HepG2 (cell line): Measurements from ENCODE around the gene LYRM4.

Source experiments
- CTCF ChIP-seq: sonication (generic); formaldehyde crosslinking; IDR thresholded peaks from 2 replicates; pipeline ENCODE4 v1.5.0; 2020; ENCODE audit warnings: mild to moderate bottlenecking, missing genetic modification reagents, moderate library complexity
- EEA1 ChIP-seq: sonication (generic); formaldehyde crosslinking; IDR thresholded peaks from 2 replicates; pipeline ENCODE4 v1.5.1; 2020; ENCODE audit warnings: mild to moderate bottlenecking, missing genetic modification reagents, borderline replicate concordance
- EP300 ChIP-seq, 3 experiments: sonication (generic) in 1 of 3; formaldehyde crosslinking in 1 of 3; IDR thresholded peaks; 2 replicates each; pipeline versions ENCODE4 v1.5.1 to v1.6.1; 2011 to 2020; ENCODE audit warnings: low read depth in 2 of 3, low read length in 2 of 3, borderline replicate concordance in 1 of 3, improper control_type of control experiment in 1 of 3, mild to moderate bottlenecking in 1 of 3, missing genetic modification reagents in 1 of 3, moderate library complexity in 1 of 3
- MAFK ChIP-seq, 2 experiments: IDR thresholded peaks in 1 of 2; conservative IDR thresholded peaks in 1 of 2; 2 replicates each; pipeline ENCODE4 v1.6.1; 2011; ENCODE audit warnings: improper control_type of control experiment in 2 of 2, low read length in 2 of 2
- PCBP2 ChIP-seq: fragments of 200-400 bp; formaldehyde crosslinking; optimal IDR thresholded peaks from 2 replicates; pipeline ENCODE3; 2018; ENCODE audit warnings: low read length, low read depth; ENCODE audit not compliant: poor library complexity, severe bottlenecking
- PRDM15 ChIP-seq: sonication (generic); formaldehyde crosslinking; IDR thresholded peaks from 2 replicates; pipeline ENCODE4 v1.4.0; 2020; ENCODE audit warnings: missing genetic modification reagents
- TAF1 ChIP-seq: sonication (generic); formaldehyde crosslinking; IDR thresholded peaks from 2 replicates; pipeline ENCODE4 v1.4.0; 2020; ENCODE audit warnings: missing genetic modification reagents
- TCF7 ChIP-seq: sonication (generic); IDR thresholded peaks from 2 replicates; pipeline ENCODE4 v1.6.1; 2016; ENCODE audit warnings: antibody characterized with exemption, low read depth
- ZC3H4 ChIP-seq: sonication (generic); formaldehyde crosslinking; IDR thresholded peaks from 2 replicates; pipeline ENCODE4 v1.4.0; 2020; ENCODE audit warnings: missing genetic modification reagents, borderline replicate concordance
- ZFX ChIP-seq: sonication (generic); formaldehyde crosslinking; IDR thresholded peaks from 2 replicates; pipeline ENCODE4 v1.4.0; 2020; ENCODE audit warnings: mild to moderate bottlenecking, low read depth, missing genetic modification reagents, moderate library complexity
- ZNF816 ChIP-seq: sonication (generic); formaldehyde crosslinking; IDR thresholded peaks from 2 replicates; pipeline ENCODE4 v1.8.0; 2022; ENCODE audit warnings: missing genetic modification reagents, mild to moderate bottlenecking, borderline replicate concordance
- ZSCAN9 ChIP-seq: IDR thresholded peaks from 2 replicates; pipeline ENCODE4 v1.6.1; 2016; ENCODE audit warnings: borderline replicate concordance

GRCh38 chr6:5307058-5307457, 46.3 kb upstream of the LYRM4 start:
- TF ChIP-seq CTCF (CRISPR knock-in tag) (no peak), TCF7 (no peak), ZSCAN9 (CRISPR knock-in tag) (no peak), ZNF816 (CRISPR knock-in tag) (no peak), MAFK (conservative IDR thresholded peaks at IDR 0.05 in 1 of 2, IDR thresholded peaks at IDR 0.05 in 1 of 2; ENCODE audit: low read length in 2 of 2) (no peak), EP300 (IDR thresholded peaks at IDR 0.05; ENCODE audit: low read depth in 2 of 2, low read length in 2 of 2) (no peak), EP300 (CRISPR knock-in tag; IDR thresholded peaks at IDR 0.05; ENCODE audit: borderline replicate concordance) (no peak), ZC3H4 (CRISPR knock-in tag) (no peak), PRDM15 (CRISPR knock-in tag) (no peak), PCBP2 (no peak), ZFX (no peak), TAF1 (no peak), EEA1 (CRISPR knock-in tag) (no peak)
